ENCODE measurements around the gene PEX14. TPM values are rescaled to one million over a fixed set of nuclear protein-coding genes. Genes with fewer than 3 reads are reported as not detected.

The PEX14 gene
- total RNA-seq, 1 donor from 2014 or later = 31.4 TPM

GRCh38 chr1:10569531-10569930 is 94.8 kb downstream of the PEX14 start:
- DNase-seq (ENCODE audit: low spot score in 2 of 2, unreplicated experiment in 2 of 2) = no peak
- Mint-ChIP-seq H3K4me3 (no peak overlapping the region), H3K9me3 (peaks cover 7% of the 10 kb centered on the region), H3K27ac (no peak overlapping the region), H3K4me1 (no peaks in the 10 kb centered on the region), H3K36me3 (peaks cover 14% of the 10 kb centered on the region), H3K27me3 (ENCODE audit: low read depth) (no peaks in the 10 kb centered on the region)
- no peak for TF ChIP-seq CTCF (IDR thresholded peaks at IDR 0.05; ENCODE audit: unreplicated experiment)

GRCh38 chr1:10575616-10576015 is 100.9 kb downstream of the PEX14 start:
- H3K27ac Mint-ChIP-seq = no peak overlapping the region
- DNase-seq (ENCODE audit: low spot score in 2 of 2, unreplicated experiment in 2 of 2) = no peak
- H3K36me3 Mint-ChIP-seq = peaks cover 18% of the 10 kb centered on the region
- H3K27me3 Mint-ChIP-seq (ENCODE audit: low read depth) = no peaks in the 10 kb centered on the region
- H3K4me3 Mint-ChIP-seq = no peak overlapping the region
- H3K9me3 Mint-ChIP-seq = peaks cover 9% of the 10 kb centered on the region
- no peak for TF ChIP-seq CTCF (IDR thresholded peaks at IDR 0.05; ENCODE audit: unreplicated experiment)
- H3K4me1 Mint-ChIP-seq = no peaks in the 10 kb centered on the region

GRCh38 chr1:10578070-10578469 is 103.3 kb downstream of the PEX14 start:
- Mint-ChIP-seq H3K4me3 (no peak overlapping the region), H3K27ac (no peak overlapping the region), H3K36me3 (peaks cover 33% of the 10 kb centered on the region), H3K27me3 (ENCODE audit: low read depth) (no peaks in the 10 kb centered on the region), H3K4me1 (no peaks in the 10 kb centered on the region), H3K9me3 (peaks cover 18% of the 10 kb centered on the region)
- no peak for TF ChIP-seq CTCF (IDR thresholded peaks at IDR 0.05; ENCODE audit: unreplicated experiment)
- no peak for DNase-seq (ENCODE audit: low spot score in 2 of 2, unreplicated experiment in 2 of 2)

- H3K27me3 Mint-ChIP-seq (ENCODE audit: low read depth) = no peaks in the 10 kb centered on the region
- peaks cover 53% of the 10 kb centered on the region for H3K36me3 Mint-ChIP-seq
- H3K9me3 Mint-ChIP-seq = peaks cover 41% of the 10 kb centered on the region
- no peak overlapping the region for H3K27ac Mint-ChIP-seq
- TF ChIP-seq CTCF (IDR thresholded peaks at IDR 0.05; ENCODE audit: unreplicated experiment) = no peak
- no peaks in the 10 kb centered on the region for H3K4me1 Mint-ChIP-seq
- no peak overlapping the region for H3K4me3 Mint-ChIP-seq
- DNase-seq (ENCODE audit: low spot score in 2 of 2, unreplicated experiment in 2 of 2) = no peak
Observed at GRCh38 chr1:10583641-10584040, 108.9 kb downstream of the PEX14 start.

- no peaks in the 10 kb centered on the region for H3K4me1 Mint-ChIP-seq
- DNase-seq (ENCODE audit: low spot score in 2 of 2, unreplicated experiment in 2 of 2) = no peak
- H3K9me3 Mint-ChIP-seq = peaks cover 35% of the 10 kb centered on the region
- no peak for TF ChIP-seq CTCF (IDR thresholded peaks at IDR 0.05; ENCODE audit: unreplicated experiment)
- no peak overlapping the region for H3K4me3 Mint-ChIP-seq
- H3K27me3 Mint-ChIP-seq (ENCODE audit: low read depth) = no peaks in the 10 kb centered on the region
- peaks cover 45% of the 10 kb centered on the region for H3K36me3 Mint-ChIP-seq
- no peak overlapping the region for H3K27ac Mint-ChIP-seq
Observed at GRCh38 chr1:10585242-10585641, 110.5 kb downstream of the PEX14 start.

GRCh38 chr1:10586125-10586524 is 111.4 kb downstream of the PEX14 start:
- Mint-ChIP-seq H3K27ac (no peak overlapping the region), H3K4me3 (no peak overlapping the region), H3K9me3 (peaks cover 35% of the 10 kb centered on the region), H3K27me3 (ENCODE audit: low read depth) (no peaks in the 10 kb centered on the region), H3K36me3 (peaks cover 41% of the 10 kb centered on the region), H3K4me1 (no peaks in the 10 kb centered on the region)
- no peak for DNase-seq (ENCODE audit: low spot score in 2 of 2, unreplicated experiment in 2 of 2)
- no peak for TF ChIP-seq CTCF (IDR thresholded peaks at IDR 0.05; ENCODE audit: unreplicated experiment)

Measured in mesothelial cell of epicardium (in vitro differentiated cells).